Measurements from ENCODE around the gene TCP11L2.

- TF ChIP-seq POLR2AphosphoS5 (IDR thresholded peaks at IDR 0.05; ENCODE audit: borderline replicate concordance, low read depth, low read length): no peak
- no peak for TF ChIP-seq EZH2 (IDR thresholded peaks at IDR 0.05)
- no peak for TF ChIP-seq FOXP2 (optimal IDR thresholded peaks at IDR 0.05; ENCODE audit: control extremely low read depth, extremely low read length, insufficient read depth)
These were observed 14.4 kb upstream of the TCP11L2 start for GRCh38 chr12:106288101-106288493.
